Right lung (tissue), 10 donors: ENCODE data around the gene ZNF728. TPM values are rescaled to one million over a fixed set of nuclear protein-coding genes. Genes with fewer than 3 reads are reported as not detected.
"Not testable (repeated sequence)": the region's sequence is repeated elsewhere in the genome, so short reads cannot be mapped to it uniquely, and the experiment has no call there.

ENCODE experiments used
- DNase-seq, 2 donors: peaks; one replicate each; pipeline ENCODE4 v3.0.0-alpha.2; 2013
- long read RNA-seq, 8 donors: transcript quantifications; one replicate each; lab custom pipeline, GENCODE V29; 2026
- polyA plus RNA-seq, 5 donors: library from polyadenylated mRNA; unstranded; fragments of 120-200 nt; gene quantifications; one replicate each; pipeline versions ENCODE4 v1.2.1 to v1.2.3, GENCODE V29; 2013; ENCODE audit warnings: inconsistent platforms in 1 of 5, low replicate concordance in 1 of 5; ENCODE audit not compliant: insufficient read length in 5 of 5, insufficient read depth in 1 of 5

The ZNF728 gene
- polyA plus RNA-seq = under 1 TPM; 0.06 to 0.27 (median 0.14) TPM
- long read RNA-seq, donor 1 = 0 reads
- long read RNA-seq, donor 2 = 0 reads
- long read RNA-seq, donor 3 = 0 reads
- long read RNA-seq, donor 4 = 0 reads
- long read RNA-seq, donor 5, partial matches to known transcripts = 33 of 33 reads
- long read RNA-seq, donor 5, other reads (novel, unspliced or antisense) = 0 of 33 reads
- long read RNA-seq, donor 6 = 0 reads
- long read RNA-seq, donor 7 = 0 reads
- long read RNA-seq, donor 8 = 0 reads

DNA sequence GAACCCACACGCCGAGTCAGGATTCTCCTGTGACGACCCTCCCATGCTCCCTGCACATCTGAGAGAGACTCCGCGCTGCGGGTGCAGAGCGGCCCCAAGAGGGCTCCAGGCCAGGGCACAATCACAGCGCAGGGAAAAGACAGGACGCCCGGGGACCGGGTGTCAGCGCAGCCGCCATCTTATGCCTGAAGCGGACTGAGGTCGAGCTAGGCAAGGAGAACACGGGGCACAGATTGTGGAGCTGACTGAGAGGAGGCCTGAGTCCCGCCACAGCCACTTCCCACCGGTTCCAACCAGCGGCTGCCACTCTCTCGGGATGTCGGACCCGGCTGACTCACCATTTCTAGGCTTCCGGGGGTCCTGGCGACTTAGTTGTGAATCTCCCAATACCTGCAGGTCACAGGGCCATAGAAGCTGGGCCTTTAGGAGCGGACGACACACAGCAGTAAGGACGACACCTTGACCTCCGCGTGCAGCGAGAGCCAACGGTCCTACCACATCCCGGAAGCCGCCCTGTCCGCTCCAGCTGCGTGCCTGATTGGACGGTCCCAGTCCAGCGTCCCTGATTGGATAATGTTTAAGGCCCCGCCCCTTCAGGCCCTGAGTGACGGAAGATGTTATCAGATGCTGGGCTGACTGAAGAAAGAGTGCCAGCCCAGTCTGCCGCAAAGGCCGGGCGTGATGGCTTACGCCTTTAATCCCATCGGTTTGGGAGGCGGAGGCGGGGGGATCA lies at the start of gene ZNF728:
Gene ZNF728 (minus strand): TSS at position 487 of the 733 bp plus-strand sequence. CDS start 146 bp downstream, at position 341.
- DNase-seq = no peak

DNA sequence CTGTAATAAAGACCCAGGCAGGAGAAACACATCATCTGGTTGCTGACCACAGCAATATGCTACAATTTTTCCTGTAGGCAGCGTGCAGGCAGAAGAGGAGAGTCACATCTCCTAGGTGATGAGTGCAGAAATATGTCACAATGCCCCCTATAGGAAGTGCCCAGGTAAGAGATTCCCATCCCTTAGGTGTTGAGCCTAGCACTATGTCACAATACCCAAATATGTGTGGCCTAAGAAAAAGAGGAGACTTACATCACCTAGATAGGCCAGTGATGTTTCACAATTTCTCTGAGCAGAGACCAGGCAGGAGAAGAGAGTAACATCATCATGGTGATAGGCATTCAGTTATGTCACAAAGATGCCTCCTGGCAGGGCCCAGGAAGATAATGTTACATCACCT lies 49.4 kb upstream of the ZNF728 start:
- DNase-seq = no peak

DNA sequence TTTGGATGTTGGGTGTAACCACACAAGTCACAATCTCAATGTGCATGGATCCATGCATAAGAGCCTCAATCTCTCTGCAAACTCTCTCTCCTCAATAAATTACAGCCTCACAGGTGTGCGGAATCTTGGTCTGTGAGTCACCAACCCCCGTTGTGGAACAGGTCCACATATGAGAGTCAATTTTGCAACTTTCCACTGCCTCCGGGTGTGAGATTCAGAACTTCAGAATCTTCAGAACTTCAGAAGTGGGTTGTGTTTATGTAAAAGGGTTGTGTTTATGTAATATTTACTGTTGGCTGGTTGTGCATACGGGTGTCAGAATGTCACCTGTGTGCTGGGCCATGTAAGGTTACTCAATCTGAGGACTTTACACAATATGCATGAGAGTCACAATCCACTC lies 46.3 kb upstream of the ZNF728 start:
- DNase-seq = no peak

DNA sequence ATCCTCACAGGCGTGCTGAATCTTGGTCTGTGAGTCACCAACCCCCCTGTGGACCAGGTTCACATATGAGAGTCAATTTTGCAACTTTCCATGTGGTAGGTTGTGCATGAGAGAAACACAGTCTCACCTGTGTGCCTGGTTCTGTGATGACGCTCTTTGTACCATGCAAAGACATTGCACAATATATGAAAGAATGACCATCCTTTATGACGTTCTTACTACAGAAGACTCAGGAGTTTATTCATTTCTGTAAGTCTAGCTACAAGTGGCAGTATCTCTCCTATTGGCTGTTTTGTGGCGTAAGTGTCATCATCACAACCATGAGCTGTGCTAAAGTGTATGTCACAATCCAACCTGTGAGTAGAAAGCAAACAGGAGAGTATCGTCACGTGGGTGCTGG lies 43.8 kb upstream of the ZNF728 start:
- DNase-seq = no peak

DNA sequence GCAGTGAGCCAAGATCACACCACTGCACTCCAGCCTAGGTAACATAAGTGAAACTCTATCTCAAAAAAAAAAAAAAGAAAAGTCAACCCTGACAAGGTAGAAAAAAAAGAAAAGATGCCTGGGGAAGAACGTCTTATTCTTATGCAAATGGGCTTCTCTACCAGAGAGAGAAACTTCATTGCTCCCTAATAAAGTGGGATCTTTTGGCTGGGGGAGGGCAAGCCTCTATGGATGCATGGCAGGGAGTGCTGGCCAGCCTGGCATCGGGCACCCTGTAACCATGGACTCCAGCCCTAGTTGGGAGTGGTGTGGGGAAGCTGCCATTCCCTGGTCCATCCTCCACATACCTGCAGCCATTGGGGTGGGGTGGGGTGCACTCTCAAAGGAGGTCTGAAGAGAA lies 30.7 kb upstream of the ZNF728 start:
- DNase-seq = no peak

DNA sequence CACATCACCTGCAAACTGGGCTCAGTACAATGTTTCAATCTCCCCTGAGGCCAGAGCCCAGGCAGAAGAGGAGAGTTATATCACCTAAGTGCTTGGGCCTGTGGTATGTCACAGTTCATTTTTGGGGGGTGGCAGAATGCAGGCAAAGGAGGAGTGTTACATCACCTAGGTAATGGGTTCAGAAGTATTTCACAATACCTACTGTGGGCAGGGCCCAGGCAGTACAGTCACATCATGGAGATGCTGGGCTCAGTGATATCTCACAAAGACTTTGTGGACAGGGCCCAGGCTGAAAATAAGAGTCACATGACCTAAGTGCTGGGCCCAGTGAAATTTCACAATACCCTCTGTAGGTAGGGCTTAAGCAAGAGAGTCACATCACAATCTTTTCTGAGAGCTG lies 12.7 kb upstream of the ZNF728 start:
- no peak for DNase-seq

DNA sequence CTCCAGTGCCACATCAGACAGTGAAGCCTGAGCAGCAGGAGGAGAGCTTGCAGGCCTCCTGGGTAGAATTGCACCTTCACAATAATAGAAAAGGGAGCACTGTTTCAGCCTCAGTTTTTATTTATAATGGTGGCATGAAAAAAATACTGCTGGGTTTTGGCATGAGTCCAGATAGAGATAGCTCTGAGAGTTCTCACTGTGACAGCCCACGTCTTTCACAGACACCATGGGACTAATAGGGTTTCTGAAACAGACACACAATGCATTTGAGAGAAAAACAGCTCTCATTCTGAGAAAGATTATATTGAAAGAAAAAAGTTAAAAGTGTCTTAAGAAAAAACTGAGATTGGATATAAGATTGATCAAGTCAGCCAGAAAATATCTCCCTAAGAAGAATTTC lies 8.0 kb downstream of the ZNF728 start:
- DNase-seq = not testable (repeated sequence)

DNA sequence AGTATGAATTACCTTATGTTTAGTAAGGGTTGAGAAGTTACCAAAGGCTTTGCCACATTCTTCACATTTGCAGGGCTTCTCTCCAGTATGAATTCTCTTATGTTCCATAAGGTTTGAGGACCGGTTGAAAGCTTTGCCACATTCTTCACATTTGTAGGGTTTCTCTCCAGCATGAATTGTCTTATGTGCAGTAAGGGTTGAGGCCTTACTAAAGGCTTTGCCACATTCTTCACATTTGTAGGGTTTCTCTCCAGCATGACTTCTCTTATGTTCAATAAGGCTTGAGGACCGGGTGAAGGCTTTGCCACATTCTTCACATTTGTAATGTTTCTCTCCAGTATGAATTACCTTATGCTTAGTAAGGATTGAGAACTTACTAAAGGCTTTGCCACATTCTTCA lies 26.7 kb downstream of the ZNF728 start:
- DNase-seq = no peak

DNA sequence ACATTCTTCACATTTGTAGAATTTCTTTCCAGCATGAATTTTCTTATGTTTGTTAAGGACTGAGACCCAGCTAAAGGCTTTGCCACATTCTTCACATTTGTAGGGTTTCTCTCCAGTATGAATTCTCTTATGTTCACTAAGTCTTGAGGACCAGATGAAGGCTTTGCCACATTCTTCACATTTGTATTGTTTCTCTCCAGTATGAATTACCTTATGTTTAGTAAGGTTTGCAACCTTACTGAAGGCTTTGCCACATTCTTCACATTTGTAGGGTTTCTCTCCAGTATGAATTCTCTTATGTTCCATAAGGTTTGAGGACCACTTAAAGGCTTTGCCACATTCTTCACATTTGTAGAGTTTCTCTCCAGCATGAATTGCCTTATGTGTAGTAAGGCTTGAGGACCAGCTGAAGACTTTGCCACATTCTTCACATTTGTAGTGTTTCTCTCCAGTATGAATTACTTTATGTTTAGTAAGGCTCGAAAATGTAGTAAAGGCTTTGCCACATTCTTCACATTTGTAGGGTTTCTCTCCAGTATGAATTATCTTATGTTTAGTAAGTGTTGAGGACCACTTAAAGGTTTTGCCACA lies 27.3 kb downstream of the ZNF728 start:
- not testable (repeated sequence) for DNase-seq

DNA sequence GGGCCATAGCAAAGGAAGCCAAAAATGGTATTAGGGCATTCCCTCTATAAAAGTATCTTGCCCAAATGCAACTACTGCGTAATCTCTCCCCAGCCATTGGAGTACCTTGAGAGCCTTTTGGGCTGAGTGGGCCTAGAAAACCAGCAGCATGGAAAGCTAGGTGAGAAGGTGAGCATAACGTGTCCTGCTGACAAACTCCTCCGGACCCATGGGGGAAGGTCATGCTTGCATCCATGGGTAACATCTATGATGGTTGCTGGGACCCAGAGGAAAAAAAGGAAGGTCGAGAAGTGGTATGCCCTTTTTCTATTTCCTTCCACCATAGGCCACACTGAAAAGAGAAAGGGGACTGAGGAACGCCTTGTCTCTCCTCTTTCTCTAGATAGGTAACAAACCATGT lies 57.4 kb downstream of the ZNF728 start:
- DNase-seq = peak in 1 of 2 donors; percentile 0

DNA sequence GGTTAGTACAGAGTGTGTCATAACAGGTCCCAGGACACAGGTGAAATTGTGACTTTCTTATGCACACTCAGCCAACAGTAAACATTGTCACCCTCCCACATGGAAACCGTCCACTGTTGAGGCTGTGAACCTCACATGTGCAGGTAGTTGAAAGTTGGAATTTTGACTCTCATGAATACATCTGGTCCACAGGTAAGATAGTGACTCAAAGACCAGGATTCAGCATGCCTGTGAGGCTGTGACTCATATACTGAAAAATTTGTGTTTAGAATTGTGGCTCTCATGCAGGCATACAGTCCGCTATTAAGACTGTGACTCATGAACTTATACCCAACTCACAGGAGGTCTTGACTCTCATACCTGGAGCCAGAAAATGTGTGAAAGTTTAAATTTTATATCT lies 67.8 kb downstream of the ZNF728 start:
- no peak for DNase-seq

DNA sequence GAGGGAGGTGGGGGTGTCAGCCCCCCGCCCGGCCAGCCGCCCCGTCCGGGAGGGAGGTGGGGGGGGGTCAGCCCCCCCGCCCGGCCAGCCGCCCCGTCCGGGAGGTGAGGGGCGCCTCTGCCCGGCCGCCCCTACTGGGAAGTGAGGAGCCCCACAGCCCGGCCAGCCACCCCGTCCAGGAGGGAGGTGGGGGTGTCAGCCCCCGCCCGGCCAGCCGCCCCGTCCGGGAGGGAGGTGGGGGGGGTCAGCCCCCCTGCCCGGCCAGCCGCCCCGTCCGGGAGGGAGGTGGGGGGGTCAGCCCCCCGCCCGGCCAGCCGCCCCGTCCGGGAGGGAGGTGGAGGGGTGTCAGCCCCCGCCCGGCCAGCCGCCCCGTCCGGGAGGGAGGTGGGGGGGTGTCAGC lies 75.4 kb downstream of the ZNF728 start:
- not testable (repeated sequence) for DNase-seq

DNA sequence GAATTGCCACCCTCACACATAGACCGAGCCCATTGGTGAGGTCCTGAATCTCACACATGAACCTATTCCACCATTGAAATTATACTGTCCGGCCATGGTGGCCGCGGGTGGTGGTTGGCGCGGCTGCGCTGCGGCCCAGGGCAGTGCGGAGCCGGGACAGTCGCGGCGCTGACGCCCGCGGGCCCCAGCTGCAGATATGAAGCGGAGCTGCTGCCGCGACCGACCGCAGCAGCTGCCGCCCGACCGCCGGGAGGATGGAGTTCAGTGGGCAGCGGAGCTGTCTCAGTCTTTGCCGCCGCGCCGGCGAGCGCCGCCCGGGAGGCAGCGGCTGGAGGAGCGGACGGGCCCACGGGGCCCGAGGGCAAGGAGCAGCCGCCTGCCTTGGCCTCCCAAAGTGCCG lies 77.8 kb downstream of the ZNF728 start:
- DNase-seq = not testable (repeated sequence)

Other genes with a start within 250 kb of the ZNF728 start
- gene ZNF99, start 219.0 kb downstream of the ZNF728 start, polyA plus RNA-seq = under 1 TPM; 0.31 to 0.74 (median 0.63) TPM
- gene ZNF723, start 170.9 kb downstream of the ZNF728 start, polyA plus RNA-seq = under 1 TPM in 4 of 5 donors, not detected in 1; 0.06 to 0.10 (median 0.10) TPM
- gene ZNF730, start 113.8 kb upstream of the ZNF728 start, polyA plus RNA-seq = 10 to 100 TPM in 2 of 5 donors, 1 to 10 TPM in 3; 6.5 to 15.7 (median 10.0) TPM
- gene ZNF724, start 247.2 kb upstream of the ZNF728 start, polyA plus RNA-seq = 1 to 10 TPM; 2.4 to 6.9 (median 5.4) TPM